KOPT-K1 (cell line): ENCODE data around the gene ZMPSTE24.

Experiments
- H3K27ac ChIP-seq: fragments of 200-600 bp; sonication (generic); 2 replicates; pipeline ENCODE4 v1.5.1; 2016; ENCODE audit warnings: antibody characterized with exemption, mild to moderate bottlenecking, low read depth, low read length; ENCODE audit not compliant: poor library complexity, severe bottlenecking
- H3K36me3 ChIP-seq: fragments of 200-600 bp; sonication (generic); 2 replicates; pipeline ENCODE4 v1.5.1; 2017; ENCODE audit warnings: antibody characterized with exemption, mild to moderate bottlenecking, low read length, moderate library complexity; ENCODE audit not compliant: insufficient read depth
- H3K9me3 ChIP-seq: fragments of 200-600 bp; sonication (generic); 2 replicates; pipeline ENCODE4 v1.5.1; 2017; ENCODE audit warnings: antibody characterized with exemption, low read length, mild to moderate bottlenecking; ENCODE audit not compliant: insufficient read depth, poor library complexity, severe bottlenecking

Gene ZMPSTE24

GRCh38 chr1:40273547-40274166, 15.6 kb downstream of the ZMPSTE24 start:
- H3K36me3 ChIP-seq, result peaks cover 93% of the 10 kb centered on the region

GRCh38 chr1:40274331-40274730, 16.3 kb downstream of the ZMPSTE24 start:
- Histone ChIP-seq H3K27ac (no peak overlapping the region), H3K9me3 (no peaks in the 10 kb centered on the region), H3K36me3 (peaks cover 93% of the 10 kb centered on the region)

More at GRCh38 chr1:40273547-40274166, 15.6 kb downstream of the ZMPSTE24 start:
- no peaks in the 10 kb centered on the region for H3K9me3 ChIP-seq
- H3K27ac ChIP-seq, result no peak overlapping the region

GRCh38 chr1:40276122-40276521, 18.1 kb downstream of the ZMPSTE24 start:
- Histone ChIP-seq H3K27ac (no peak overlapping the region), H3K36me3 (peaks cover 91% of the 10 kb centered on the region), H3K9me3 (no peaks in the 10 kb centered on the region)

GRCh38 chr1:40281853-40282252, 23.8 kb downstream of the ZMPSTE24 start:
- H3K9me3 ChIP-seq, result no peaks in the 10 kb centered on the region
- peaks cover 86% of the 10 kb centered on the region for H3K36me3 ChIP-seq
- H3K27ac ChIP-seq, result no peak overlapping the region

DNA sequence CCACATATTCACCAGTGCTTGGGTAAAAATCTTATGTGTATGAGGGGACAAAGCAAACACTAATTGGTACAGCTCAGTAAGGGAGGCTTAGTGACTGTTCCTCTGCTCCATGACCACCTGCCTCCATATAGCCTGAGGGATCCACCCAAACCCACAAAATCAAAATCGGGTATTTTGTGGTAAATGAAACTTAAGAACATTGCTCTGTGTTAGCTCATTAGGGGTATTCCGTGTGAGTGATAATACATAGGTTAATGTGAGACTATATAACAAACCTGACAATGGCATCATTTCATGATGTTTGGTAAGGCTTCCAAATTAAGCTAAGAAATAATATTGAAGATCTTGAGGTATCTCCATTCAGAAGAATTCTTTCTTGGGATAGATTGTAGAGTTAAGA, 33.3 kb downstream of the ZMPSTE24 start:
- Histone ChIP-seq H3K27ac (no peak overlapping the region), H3K36me3 (peaks cover 86% of the 10 kb centered on the region), H3K9me3 (no peaks in the 10 kb centered on the region)

GRCh38 chr1:40299366-40300248, 41.6 kb downstream of the ZMPSTE24 start:
- peaks cover 4% of the 10 kb centered on the region for H3K36me3 ChIP-seq
- no peak overlapping the region for H3K27ac ChIP-seq
- no peaks in the 10 kb centered on the region for H3K9me3 ChIP-seq

GRCh38 chr1:40300249-40300567, 42.2 kb downstream of the ZMPSTE24 start:
- Histone ChIP-seq H3K9me3 (no peaks in the 10 kb centered on the region), H3K27ac (no peak overlapping the region), H3K36me3 (no peaks in the 10 kb centered on the region)

- no peaks in the 10 kb centered on the region for H3K9me3 ChIP-seq
- no peak overlapping the region for H3K27ac ChIP-seq
- H3K36me3 ChIP-seq, result no peaks in the 10 kb centered on the region
Observed at GRCh38 chr1:40300651-40301050, 42.6 kb downstream of the ZMPSTE24 start.

GRCh38 chr1:40301066-40301465, 43.0 kb downstream of the ZMPSTE24 start:
- no peaks in the 10 kb centered on the region for H3K9me3 ChIP-seq
- H3K27ac ChIP-seq, result no peak overlapping the region
- H3K36me3 ChIP-seq, result no peaks in the 10 kb centered on the region

- Histone ChIP-seq H3K36me3 (no peaks in the 10 kb centered on the region), H3K9me3 (no peaks in the 10 kb centered on the region), H3K27ac (no peak overlapping the region)
Observed at GRCh38 chr1:40301541-40302299, 43.7 kb downstream of the ZMPSTE24 start.

DNA sequence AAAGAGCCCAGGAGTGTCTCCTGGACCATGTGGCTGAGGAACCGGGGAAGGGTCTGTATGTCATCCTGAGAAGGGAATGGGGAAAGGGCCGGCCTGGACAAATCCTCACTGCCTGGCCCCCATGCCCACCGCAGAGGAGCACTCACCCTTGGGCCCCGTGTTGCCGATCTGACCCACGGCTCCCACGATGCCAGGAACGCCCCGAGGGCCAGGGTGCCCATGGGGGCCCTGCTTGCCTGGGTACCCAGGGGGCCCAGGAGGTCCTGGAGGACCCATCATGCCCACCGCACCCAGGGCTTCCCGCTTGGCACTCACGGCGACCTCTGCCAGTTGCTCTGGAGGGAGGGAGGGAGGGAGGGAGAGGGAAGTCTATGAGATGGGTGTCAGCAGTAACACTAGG, 44.4 kb downstream of the ZMPSTE24 start:
- H3K27ac ChIP-seq, result no peak overlapping the region
- H3K36me3 ChIP-seq, result no peaks in the 10 kb centered on the region
- no peaks in the 10 kb centered on the region for H3K9me3 ChIP-seq

GRCh38 chr1:40303051-40303771, 45.2 kb downstream of the ZMPSTE24 start:
- no peaks in the 10 kb centered on the region for H3K9me3 ChIP-seq
- H3K27ac ChIP-seq, result no peak overlapping the region
- no peaks in the 10 kb centered on the region for H3K36me3 ChIP-seq

DNA sequence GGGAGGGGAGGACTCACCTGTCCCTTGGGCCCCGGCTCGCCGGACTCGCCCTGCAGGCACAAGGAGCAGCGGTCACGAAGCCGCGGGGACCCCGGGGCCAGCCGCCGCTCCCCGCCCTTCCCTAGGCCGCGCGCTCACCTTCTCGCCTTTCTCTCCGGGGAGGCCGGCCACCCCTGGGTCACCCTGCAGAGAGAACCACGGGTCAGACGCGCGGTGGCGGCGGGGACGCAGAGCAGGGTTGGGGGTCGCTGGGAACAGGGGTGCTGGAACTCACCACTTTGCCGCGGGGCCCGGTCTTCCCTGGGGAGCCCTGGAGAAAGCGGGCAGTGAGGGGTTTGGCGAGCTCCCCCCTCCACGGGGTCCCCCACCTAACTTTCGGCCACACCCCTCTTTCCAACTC, 45.8 kb downstream of the ZMPSTE24 start:
- H3K27ac ChIP-seq, result no peak overlapping the region
- no peaks in the 10 kb centered on the region for H3K9me3 ChIP-seq
- no peaks in the 10 kb centered on the region for H3K36me3 ChIP-seq

DNA sequence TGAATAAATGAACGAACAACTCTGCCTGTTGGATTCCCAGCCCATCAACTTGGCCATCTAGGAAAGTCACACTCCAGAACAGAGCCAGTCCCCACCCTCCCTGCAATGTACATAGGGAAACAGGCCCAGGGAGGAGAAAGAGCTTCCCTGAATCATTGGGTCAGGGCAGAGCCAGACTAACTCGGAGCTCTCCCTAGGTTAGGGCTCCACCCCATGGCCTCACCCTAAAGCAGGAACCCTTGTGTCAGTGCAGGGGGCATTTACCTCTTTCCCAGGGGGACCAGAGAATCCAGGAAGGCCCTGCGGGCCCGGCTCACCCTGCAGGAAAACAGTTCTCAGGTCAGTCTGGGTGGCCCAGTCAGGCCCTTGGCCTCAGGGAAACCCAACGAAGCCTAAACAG, 47.4 kb downstream of the ZMPSTE24 start:
- Histone ChIP-seq H3K27ac (no peak overlapping the region), H3K36me3 (no peaks in the 10 kb centered on the region), H3K9me3 (no peaks in the 10 kb centered on the region)

GRCh38 chr1:40305871-40306270, 47.8 kb downstream of the ZMPSTE24 start:
- no peaks in the 10 kb centered on the region for H3K36me3 ChIP-seq
- no peaks in the 10 kb centered on the region for H3K9me3 ChIP-seq
- H3K27ac ChIP-seq, result no peak overlapping the region
